Liver (tissue), 9 donors: ENCODE results near the gene TMIGD3. TPM values are rescaled to one million over a fixed set of nuclear protein-coding genes. Genes with fewer than 3 reads are reported as not detected.

Experiments
- DNase-seq: peaks from one replicate; pipeline ENCODE4 v3.0.0-alpha.2; 2017; ENCODE audit warnings: low spot score
- H3K27ac ChIP-seq, 2 donors: one replicate each; pipeline ENCODE4 v1.7.0; 2013; ENCODE audit warnings: inconsistent platforms in 2 of 2, low read length in 2 of 2, control low read depth in 1 of 2, low read depth in 1 of 2, mild to moderate bottlenecking in 1 of 2
- H3K27me3 ChIP-seq, 4 donors: one replicate each; pipeline versions ENCODE4 v1.6.1 to v1.7.0; 2013; ENCODE audit warnings: low read length in 3 of 4, inconsistent platforms in 1 of 4, mild to moderate bottlenecking in 1 of 4, moderate library complexity in 1 of 4; ENCODE audit not compliant: control insufficient read depth in 4 of 4, insufficient read depth in 4 of 4
- H3K36me3 ChIP-seq, 4 donors: one replicate each; pipeline versions ENCODE4 v1.6.1 to v1.7.0; 2013; ENCODE audit warnings: low read length in 3 of 4, mild to moderate bottlenecking in 3 of 4, low read depth in 1 of 4, moderate library complexity in 1 of 4; ENCODE audit not compliant: control insufficient read depth in 4 of 4, insufficient read depth in 3 of 4
- H3K4me1 ChIP-seq, 4 donors: one replicate each; pipeline versions ENCODE4 v1.6.1 to v1.7.0; 2013; ENCODE audit warnings: low read length in 3 of 4, mild to moderate bottlenecking in 3 of 4, moderate library complexity in 1 of 4; ENCODE audit not compliant: control insufficient read depth in 4 of 4, insufficient read depth in 4 of 4
- H3K4me3 ChIP-seq, 3 donors: one replicate each; pipeline versions ENCODE4 v1.6.1 to v1.7.0; 2013; ENCODE audit warnings: low read length in 3 of 3, control low read depth in 1 of 3, low read depth in 1 of 3, mild to moderate bottlenecking in 1 of 3
- H3K9ac ChIP-seq, 2 donors: one replicate each; pipeline ENCODE4 v1.7.0; 2013; ENCODE audit warnings: low read length in 2 of 2, mild to moderate bottlenecking in 2 of 2, moderate library complexity in 2 of 2, control low read depth in 1 of 2, low read depth in 1 of 2
- H3K9me3 ChIP-seq, 4 donors: one replicate each; pipeline versions ENCODE4 v1.6.1 to v1.7.0; 2013; ENCODE audit warnings: low read length in 3 of 4; ENCODE audit not compliant: control insufficient read depth in 4 of 4
- ATF3 ChIP-seq: IDR thresholded peaks from 2 replicates; pipeline ENCODE4 v1.6.1; 2016; ENCODE audit warnings: antibody characterized with exemption
- CTCF ChIP-seq: fragments of 150-350 bp; IDR thresholded peaks from 2 replicates; pipeline ENCODE4 v1.5.1; 2017; ENCODE audit warnings: improper control_type of control experiment, low read depth, low read length; ENCODE audit not compliant: missing input control
- EGR1 ChIP-seq, 2 donors: IDR thresholded peaks; 2 replicates each; pipeline ENCODE4 v1.6.1; 2016 to 2018; ENCODE audit warnings: antibody characterized with exemption in 2 of 2, low read depth in 2 of 2
- FOXA1 ChIP-seq: IDR thresholded peaks from 2 replicates; pipeline ENCODE4 v1.6.1; 2016; ENCODE audit warnings: antibody characterized with exemption
- FOXA2 ChIP-seq: IDR thresholded peaks from 2 replicates; pipeline ENCODE4 v1.6.1; 2016; ENCODE audit warnings: antibody characterized with exemption
- GABPA ChIP-seq, 2 donors: IDR thresholded peaks in 1 of 2; conservative IDR thresholded peaks in 1 of 2; 2 replicates each; pipeline ENCODE4 v1.6.1; 2016; ENCODE audit warnings: antibody characterized with exemption in 2 of 2, mild to moderate bottlenecking in 1 of 2, moderate library complexity in 1 of 2
- HNF4A ChIP-seq, 2 donors: conservative IDR thresholded peaks; 2 replicates each; pipeline ENCODE4 v1.6.1; 2016; ENCODE audit warnings: antibody characterized with exemption in 2 of 2, mild to moderate bottlenecking in 2 of 2
- HNF4G ChIP-seq: IDR thresholded peaks from 2 replicates; pipeline ENCODE4 v1.6.1; 2016; ENCODE audit warnings: antibody characterized with exemption
- JUND ChIP-seq, 2 donors: IDR thresholded peaks; 2 replicates each; pipeline ENCODE4 v1.6.1; 2016; ENCODE audit warnings: antibody characterized with exemption in 2 of 2
- MAX ChIP-seq: IDR thresholded peaks from 2 replicates; pipeline ENCODE4 v1.6.1; 2016; ENCODE audit warnings: antibody characterized with exemption
- NR2F2 ChIP-seq: IDR thresholded peaks from 2 replicates; pipeline ENCODE4 v1.6.1; 2016; ENCODE audit warnings: antibody characterized with exemption
- RAD21 ChIP-seq, 2 donors: IDR thresholded peaks; 2 replicates each; pipeline ENCODE4 v1.6.1; 2016; ENCODE audit warnings: antibody characterized with exemption in 2 of 2, mild to moderate bottlenecking in 2 of 2
- REST ChIP-seq: IDR thresholded peaks from 2 replicates; pipeline ENCODE4 v1.6.1; 2016; ENCODE audit warnings: antibody characterized with exemption, mild to moderate bottlenecking
- RXRA ChIP-seq, 2 donors: IDR thresholded peaks; 2 replicates each; pipeline ENCODE4 v1.6.1; 2017 to 2018; ENCODE audit warnings: antibody characterized with exemption in 2 of 2, mild to moderate bottlenecking in 1 of 2
- SP1 ChIP-seq: IDR thresholded peaks from 2 replicates; pipeline ENCODE4 v1.6.1; 2018; ENCODE audit warnings: antibody characterized with exemption, mild to moderate bottlenecking
- TAF1 ChIP-seq: conservative IDR thresholded peaks from 2 replicates; pipeline ENCODE4 v1.6.1; 2016; ENCODE audit warnings: antibody characterized with exemption, mild to moderate bottlenecking
- YY1 ChIP-seq: IDR thresholded peaks from 2 replicates; pipeline ENCODE4 v1.6.1; 2016; ENCODE audit warnings: antibody characterized with exemption, mild to moderate bottlenecking
- ZBTB33 ChIP-seq: IDR thresholded peaks from 2 replicates; pipeline ENCODE4 v1.6.1; 2016; ENCODE audit warnings: antibody characterized with exemption
- WGBS: extraction: QIAGEN DNeasy Blood & Tissue Kit; methylation state at CpG from one replicate; pipeline ENCODE4 v1.1.7; 2013; 5-methylcytosine and 5-hydroxymethylcytosine counted together
- polyA plus RNA-seq, 2 donors: library from polyadenylated mRNA; stranded (reverse) in 1 of 2; unstranded in 1 of 2; fragments of 200-250 nt in 1 of 2; fragments of >200 nt in 1 of 2; fragmentation: Nextera tagmentation in 1 of 2; extraction: Ambion mirVana in 1 of 2; gene quantifications; one replicate each; pipeline versions ENCODE4 v1.2.1 to v1.2.3, GENCODE V29; 2013 to 2015
- total RNA-seq, 2 donors: library from RNA; depleted of rRNA; stranded (reverse); fragments of >200 nt; gene quantifications; one replicate each; pipeline ENCODE4 v1.2.3, GENCODE V29; 2014
- donor health status: healthy.
- donor health status: healthy.
- donor health status: healthy.
- donor health status: healthy.
- donor health status: healthy.

Gene TMIGD3
- total and polyA plus RNA-seq, 4 donors, result 2.6 to 5.9 (median 4.6) TPM

GRCh38 chr1:111488669-111489068 lies 14.8 kb downstream of the TMIGD3 start:
- WGBS, result 94% methylated on average over 9 of the region's 9 CpGs
- Histone ChIP-seq H3K27me3 (no peaks in the 10 kb centered on the region), H3K4me1 (no peaks in the 10 kb centered on the region), H3K9me3 (no peaks in the 10 kb centered on the region), H3K4me3 (no peak overlapping the region), H3K36me3 (no peaks in the 10 kb centered on the region), H3K27ac (no peak overlapping the region), H3K9ac (no peak overlapping the region)
- no peak for DNase-seq
- TF ChIP-seq ZBTB33 (no peak), FOXA1 (no peak), JUND (IDR thresholded peaks at IDR 0.05) (no peak), HNF4A (conservative IDR thresholded peaks at IDR 0.05) (no peak), YY1 (no peak), RXRA (IDR thresholded peaks at IDR 0.05) (no peak), FOXA2 (no peak), RAD21 (IDR thresholded peaks at IDR 0.05) (no peak), REST (no peak), MAX (no peak), NR2F2 (no peak), SP1 (no peak), TAF1 (no peak), GABPA (IDR thresholded peaks at IDR 0.05 in 1 of 2, conservative IDR thresholded peaks at IDR 0.05 in 1 of 2) (no peak), CTCF (no peak), HNF4G (no peak), ATF3 (no peak), EGR1 (IDR thresholded peaks at IDR 0.05; ENCODE audit: low read depth in 2 of 2) (no peak)
